GM21360 (cell line): Measurements from ENCODE around the gene FAM193A.
"Not testable (repeated sequence)": the region's sequence is repeated elsewhere in the genome, so short reads cannot be mapped to it uniquely, and the experiment has no call there.

Source experiments
- ATAC-seq: cut with Tn5 transposase; IDR thresholded peaks from one replicate; pipeline ENCODE4 v1.9.1; 2021; ENCODE audit warnings: mild to moderate bottlenecking, moderate library complexity; ENCODE audit not compliant: unreplicated experiment

Gene FAM193A

DNA sequence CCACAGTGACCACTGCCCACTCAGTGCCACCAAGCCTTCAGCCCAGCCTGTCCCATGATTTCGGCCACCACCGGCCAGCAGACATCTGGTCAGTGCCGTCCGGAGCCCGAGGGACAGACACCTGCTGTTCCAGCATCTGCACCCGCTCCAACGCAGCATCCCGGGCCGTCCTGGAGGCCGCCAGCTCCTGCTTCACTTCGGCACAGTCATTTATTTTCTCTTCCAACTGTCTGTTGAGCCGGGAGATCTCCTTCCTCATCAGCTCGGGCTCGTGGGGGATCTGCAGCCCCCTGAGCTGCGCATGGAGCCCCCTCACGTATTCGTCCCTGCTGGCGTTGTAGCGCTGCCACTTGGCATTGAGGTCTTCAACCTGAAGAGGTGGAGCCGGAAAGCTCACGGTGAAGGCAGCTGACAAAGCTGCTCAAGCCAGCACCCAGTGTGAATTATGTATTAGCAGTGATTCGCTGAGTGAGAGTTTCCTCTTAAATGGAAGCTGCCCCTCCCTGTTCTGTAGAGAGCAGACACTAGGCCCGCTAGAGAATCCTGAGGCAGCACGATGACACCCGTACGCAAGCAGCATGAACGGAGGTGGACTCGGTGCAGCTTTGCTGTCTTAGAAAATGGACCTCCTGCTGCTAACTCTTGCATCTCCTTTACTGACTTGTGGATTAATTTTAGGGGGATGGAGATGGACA lies 208.3 kb downstream of the FAM193A start:
- ATAC-seq = no peak

GRCh38 chr4:2745516-2745915 lies 209.1 kb downstream of the FAM193A start:
- ATAC-seq = no peak

- ATAC-seq = peak; percentile 91
These were observed 209.7 kb downstream of the FAM193A start for GRCh38 chr4:2745981-2746806.

DNA sequence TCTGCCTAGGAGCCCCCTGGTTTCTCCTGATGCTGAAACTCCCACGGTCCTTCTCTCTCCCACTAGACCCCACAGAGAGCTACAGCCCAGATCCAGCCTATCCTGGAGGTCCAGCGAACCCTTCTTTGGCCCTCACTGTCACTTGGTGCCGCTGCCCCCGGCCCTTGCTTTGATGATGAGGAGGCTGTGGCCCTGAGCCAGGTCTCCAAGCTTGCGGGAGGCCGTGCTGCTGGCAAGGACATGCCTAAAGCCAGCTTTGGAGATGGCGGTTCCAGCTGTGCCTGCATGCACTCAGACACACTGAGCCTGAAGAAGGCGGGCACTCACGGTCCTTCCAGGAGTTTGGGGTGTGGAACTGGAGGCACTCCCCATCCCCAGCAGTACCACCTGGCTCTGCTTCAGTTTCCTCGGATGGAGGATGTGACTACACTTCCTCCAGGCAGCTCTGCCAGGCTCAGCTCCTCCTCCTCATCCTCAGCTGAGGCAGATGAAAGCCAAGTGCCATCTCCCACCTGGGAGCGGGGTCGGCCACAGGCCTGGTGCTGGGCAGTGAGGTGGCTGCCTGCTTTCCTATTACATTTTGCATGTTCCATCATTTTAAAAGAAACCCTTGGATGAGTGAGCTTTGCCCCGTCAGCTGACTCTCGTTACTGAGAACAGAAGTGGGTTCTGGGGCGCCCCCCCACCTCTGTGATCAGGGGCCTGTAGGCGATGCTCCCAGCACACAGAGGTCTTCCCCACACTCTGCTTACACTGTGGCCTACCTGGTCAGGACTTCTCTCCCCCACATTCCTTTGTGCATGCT lies 210.6 kb downstream of the FAM193A start:
- no peak for ATAC-seq

- ATAC-seq = no peak
These were observed 214.5 kb downstream of the FAM193A start for GRCh38 chr4:2750719-2751605.

DNA sequence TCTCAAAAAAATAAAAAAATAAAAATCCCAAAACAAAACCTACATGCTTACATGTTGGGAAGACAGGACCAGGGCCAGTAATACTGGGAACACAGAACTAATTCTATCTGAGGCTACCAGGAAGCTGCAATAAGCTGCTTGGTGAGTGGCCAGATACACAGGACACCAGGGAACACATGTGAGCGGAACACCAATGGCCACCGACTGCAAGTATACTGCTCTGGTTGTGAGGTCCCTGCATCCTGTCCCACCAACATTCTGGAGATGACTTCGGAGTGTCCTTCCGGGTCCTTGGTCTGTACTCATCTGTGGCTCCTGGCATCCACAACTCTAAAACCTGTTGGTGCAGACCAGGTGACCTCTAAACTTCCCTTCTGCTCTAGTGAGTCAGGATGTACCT lies 217.0 kb downstream of the FAM193A start:
- ATAC-seq = no peak

GRCh38 chr4:2754848-2755819 lies 218.7 kb downstream of the FAM193A start:
- ATAC-seq = no peak

DNA sequence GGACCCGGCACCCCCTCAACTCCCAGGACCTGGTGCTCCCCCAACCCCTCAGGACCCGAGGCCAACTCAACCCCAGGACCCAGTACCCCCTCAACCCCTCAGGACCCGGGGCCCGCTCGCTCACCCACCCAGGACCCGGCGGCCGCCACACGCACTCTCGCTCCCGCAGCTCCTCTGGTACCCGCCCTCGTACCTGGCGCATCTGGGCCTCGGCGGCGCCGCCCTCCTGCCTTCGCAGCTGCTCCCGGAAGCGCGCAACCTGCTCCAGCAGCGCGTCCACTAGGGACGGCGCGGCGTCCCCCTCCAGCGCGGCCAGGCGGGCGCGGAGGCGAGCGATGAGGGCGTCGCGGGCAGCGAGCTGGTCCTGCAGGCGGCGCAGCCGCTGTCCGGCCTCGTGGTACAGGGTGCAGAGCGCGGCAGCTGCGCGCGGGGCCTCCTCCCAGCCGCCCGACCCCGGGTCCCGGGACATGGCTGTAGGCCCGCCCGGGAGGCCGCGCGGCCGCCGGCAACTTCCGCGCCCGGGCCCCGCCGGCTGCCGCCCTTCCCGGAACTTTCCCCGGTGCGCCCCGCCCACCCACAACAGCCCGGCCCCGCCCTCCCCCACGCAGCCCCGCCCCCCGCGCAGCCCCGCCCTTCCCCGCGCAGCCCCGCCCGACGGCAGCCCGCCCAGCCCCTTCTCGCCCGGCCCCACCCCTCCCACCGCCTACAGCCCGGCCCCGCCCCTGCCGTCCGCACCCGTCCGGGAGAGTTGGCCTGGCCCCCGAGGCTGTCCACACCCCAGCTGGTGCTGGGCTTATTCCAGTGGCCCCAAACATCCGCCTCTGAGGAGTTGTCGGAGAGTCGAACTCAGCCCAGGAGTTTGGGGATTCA lies 219.6 kb downstream of the FAM193A start, which contains the start of gene TNIP2:
TNIP2 (minus strand) TSS at position 516 of the 870 bp plus-strand sequence; CDS start at position 469, 47 bp downstream.
- peak; percentile 47 for ATAC-seq

DNA sequence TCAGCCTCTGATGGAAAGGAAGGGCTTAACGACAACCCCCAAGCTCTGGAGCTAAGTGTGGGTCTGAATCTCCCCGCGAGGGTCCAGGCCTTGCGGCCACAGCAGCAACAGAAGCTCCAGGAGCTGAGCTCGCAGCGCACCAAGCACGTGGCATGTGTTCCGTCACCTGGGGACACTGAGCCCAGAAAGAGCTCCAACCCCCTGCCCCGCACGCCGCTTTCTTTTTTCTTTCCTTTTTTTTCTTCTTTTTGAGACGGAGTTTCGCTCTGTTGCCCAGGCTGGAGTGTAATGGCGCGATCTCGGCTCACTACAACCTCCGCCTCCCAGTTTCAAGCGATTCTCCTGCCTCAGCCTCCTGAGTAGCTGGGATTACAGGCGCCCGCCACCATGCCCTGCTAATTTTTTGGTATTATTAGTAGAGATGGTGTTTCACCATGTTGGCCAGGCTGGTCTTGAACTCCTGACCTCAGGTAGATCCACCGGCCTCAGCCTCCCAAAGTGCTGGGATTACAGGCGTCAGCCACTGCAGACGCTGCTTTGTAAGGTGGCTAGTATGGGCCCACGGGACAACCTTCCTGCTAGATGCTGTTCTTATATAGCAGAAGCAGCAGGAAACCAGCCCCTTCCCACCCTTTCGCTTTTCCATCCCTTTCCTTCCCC lies 220.4 kb downstream of the FAM193A start:
- ATAC-seq = peak; percentile 12

- ATAC-seq = no peak
These were observed 221.0 kb downstream of the FAM193A start for GRCh38 chr4:2757426-2757825.

- no peak for ATAC-seq
These were observed 224.8 kb downstream of the FAM193A start for GRCh38 chr4:2761035-2761923.

DNA sequence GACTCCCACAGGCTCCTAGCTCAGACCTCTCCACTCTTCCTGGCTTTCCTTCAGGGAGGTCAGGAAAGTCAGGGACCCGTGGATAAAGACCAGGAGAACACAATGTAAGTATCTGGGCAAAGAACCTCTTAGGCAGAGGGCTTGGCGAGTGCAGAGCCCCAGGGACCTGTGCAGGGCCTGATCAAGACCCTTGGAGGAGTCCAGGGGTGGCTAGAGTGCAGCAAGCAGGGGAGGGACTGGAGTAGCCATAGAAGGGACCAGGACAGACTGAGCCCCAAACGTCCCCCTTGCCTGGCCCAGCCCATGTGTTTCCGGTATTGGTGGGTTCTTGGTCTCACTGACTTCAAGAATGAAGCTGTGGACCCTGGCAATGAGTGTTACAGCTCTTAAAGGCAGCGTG lies 225.6 kb downstream of the FAM193A start:
- no peak for ATAC-seq

GRCh38 chr4:2762486-2763370 lies 226.3 kb downstream of the FAM193A start:
- ATAC-seq = not testable (repeated sequence)

- ATAC-seq = no peak
These were observed 227.1 kb downstream of the FAM193A start for GRCh38 chr4:2763511-2763967.

GRCh38 chr4:2765832-2766526 lies 229.5 kb downstream of the FAM193A start:
- no peak for ATAC-seq
